NCI-H187 treated with DMSO at 0.1 percent for 48 hours (cell line): ENCODE results near the gene IGFN1.

ENCODE experiments used
- DNase-seq: peaks from one replicate; lab custom pipeline; 2025; lab: John Stamatoyannopoulos, UW

The IGFN1 gene

GRCh38 chr1:201185527-201186128, 5.0 kb upstream of the IGFN1 start:
- no peak for DNase-seq

GRCh38 chr1:201186192-201186591, 4.4 kb upstream of the IGFN1 start:
- no peak for DNase-seq

GRCh38 chr1:201189085-201189484, 1.5 kb upstream of the IGFN1 start:
- no peak for DNase-seq

GRCh38 chr1:201190005-201190404, 619 bp upstream of the IGFN1 start:
- no peak for DNase-seq

- DNase-seq: no peak
These were observed 1.1 kb downstream of the IGFN1 start for GRCh38 chr1:201191653-201192260.

GRCh38 chr1:201192261-201192788, 1.7 kb downstream of the IGFN1 start:
- DNase-seq: no peak

- no peak for DNase-seq
These were observed 3.4 kb downstream of the IGFN1 start for GRCh38 chr1:201194046-201194445.

- no peak for DNase-seq
These were observed 8.0 kb downstream of the IGFN1 start for GRCh38 chr1:201198598-201198997.

- DNase-seq: no peak
These were observed 14.4 kb downstream of the IGFN1 start for GRCh38 chr1:201205036-201205435.

- DNase-seq: no peak
These were observed 15.6 kb downstream of the IGFN1 start for GRCh38 chr1:201206176-201206575.

- DNase-seq: no peak
These were observed 16.4 kb downstream of the IGFN1 start for GRCh38 chr1:201207046-201207445.

- DNase-seq: no peak
These were observed 17.6 kb downstream of the IGFN1 start for GRCh38 chr1:201208236-201208635.

- no peak for DNase-seq
These were observed 21.4 kb downstream of the IGFN1 start for GRCh38 chr1:201212056-201212455.

- no peak for DNase-seq
These were observed 21.9 kb downstream of the IGFN1 start for GRCh38 chr1:201212461-201213055.

GRCh38 chr1:201213106-201213770, 22.6 kb downstream of the IGFN1 start:
- no peak for DNase-seq

- DNase-seq: no peak
These were observed 23.3 kb downstream of the IGFN1 start for GRCh38 chr1:201213926-201214325.

GRCh38 chr1:201214461-201214860, 23.8 kb downstream of the IGFN1 start:
- DNase-seq: no peak

GRCh38 chr1:201214886-201215285, 24.3 kb downstream of the IGFN1 start:
- no peak for DNase-seq

- no peak for DNase-seq
These were observed 25.1 kb downstream of the IGFN1 start for GRCh38 chr1:201215531-201216357.

GRCh38 chr1:201216395-201217085, 25.9 kb downstream of the IGFN1 start:
- no peak for DNase-seq

- no peak for DNase-seq
These were observed 26.5 kb downstream of the IGFN1 start for GRCh38 chr1:201217146-201217545.
